Retina (tissue), 1 donor: ENCODE data around the gene LIMCH1.
A peak's percentile ranks its signal among the peaks of the same experiment; 100 is the strongest.
"Not testable (repeated sequence)": the region's sequence is repeated elsewhere in the genome, so short reads cannot be mapped to it uniquely, and the experiment has no call there.

ENCODE experiments used
- DNase-seq: peaks from one replicate; pipeline ENCODE4 v3.0.0-alpha.2; 2016

LIMCH1 gene

DNA sequence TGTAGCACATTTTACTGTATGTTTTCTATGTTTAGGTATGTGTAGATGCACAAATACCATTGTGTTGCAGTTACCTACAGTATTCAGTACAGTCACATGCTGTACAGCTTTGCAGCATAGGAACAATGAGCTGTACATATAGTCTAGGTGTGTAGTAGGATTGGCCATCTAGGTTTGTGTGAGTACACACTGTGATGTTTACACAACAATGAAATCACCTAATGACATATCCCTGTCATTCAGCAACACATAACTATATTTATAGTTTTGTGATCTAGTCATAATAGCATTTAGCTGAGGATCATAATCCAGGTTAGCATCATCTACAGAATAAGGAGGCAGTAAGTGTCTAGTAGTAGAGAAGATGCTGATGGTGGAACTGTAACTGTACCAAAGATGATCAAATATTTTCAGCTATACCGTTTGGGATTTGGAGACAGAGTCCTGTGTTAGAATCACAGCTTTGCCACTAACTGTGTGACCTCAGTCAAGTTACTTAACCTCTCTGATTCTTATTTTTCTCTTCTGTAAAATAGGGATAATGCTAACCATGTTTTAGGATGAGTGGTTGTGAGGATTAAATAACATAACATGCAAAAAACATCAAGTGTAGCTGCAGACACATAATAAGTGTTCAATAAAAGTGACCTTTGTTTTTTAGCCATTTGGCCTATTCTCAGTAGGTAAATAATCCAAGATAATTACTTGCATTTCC, 73.3 kb downstream of the LIMCH1 start:
- no peak for DNase-seq

DNA sequence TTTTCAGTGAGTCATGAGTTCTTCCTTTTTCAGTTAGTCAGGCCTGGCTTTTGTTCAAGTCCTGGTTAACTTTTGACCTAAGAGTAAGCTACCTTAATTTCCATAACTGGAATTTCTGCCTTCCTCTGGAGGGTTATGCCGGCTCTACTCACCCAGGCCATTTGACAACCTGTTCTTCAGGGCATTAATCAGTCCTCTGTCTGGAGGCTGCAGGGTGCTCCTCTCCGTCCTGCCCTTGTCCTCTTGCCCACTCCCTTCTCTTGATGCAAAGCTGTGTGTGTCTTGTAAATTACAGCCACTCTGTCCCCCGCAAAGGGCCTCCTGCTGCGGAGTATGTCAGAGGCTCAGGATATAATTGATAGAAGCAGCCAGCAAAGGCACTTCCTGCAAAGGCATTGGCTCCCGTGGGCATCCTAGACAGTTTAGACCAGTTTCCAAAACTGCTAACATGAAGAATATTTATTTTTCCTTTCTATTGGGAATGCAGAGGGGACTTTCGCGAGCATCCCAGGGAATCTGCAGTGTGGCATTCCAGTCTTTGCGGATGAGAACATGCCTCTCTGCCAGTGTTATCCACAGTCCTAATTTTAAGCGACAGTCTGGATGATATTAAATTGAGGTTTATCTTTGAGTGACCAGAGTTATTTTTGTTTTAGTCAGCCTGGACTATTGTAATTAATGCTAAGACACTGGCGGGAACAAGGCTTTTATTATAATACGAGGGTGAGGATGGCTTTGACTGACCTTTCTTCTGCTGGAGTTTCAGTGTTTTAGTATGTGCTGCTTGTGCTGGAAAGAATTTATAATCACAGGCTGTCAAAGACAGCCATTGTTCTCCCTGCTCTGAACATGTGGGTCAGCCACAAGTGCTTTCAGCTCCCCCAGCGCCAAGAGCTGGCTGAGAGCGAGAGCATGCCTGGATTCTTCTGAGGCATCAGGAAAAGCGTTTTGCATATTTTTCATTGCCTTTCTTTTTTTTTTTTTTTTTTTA, 74.2 kb downstream of the LIMCH1 start:
- peak; percentile 83 for DNase-seq

DNA sequence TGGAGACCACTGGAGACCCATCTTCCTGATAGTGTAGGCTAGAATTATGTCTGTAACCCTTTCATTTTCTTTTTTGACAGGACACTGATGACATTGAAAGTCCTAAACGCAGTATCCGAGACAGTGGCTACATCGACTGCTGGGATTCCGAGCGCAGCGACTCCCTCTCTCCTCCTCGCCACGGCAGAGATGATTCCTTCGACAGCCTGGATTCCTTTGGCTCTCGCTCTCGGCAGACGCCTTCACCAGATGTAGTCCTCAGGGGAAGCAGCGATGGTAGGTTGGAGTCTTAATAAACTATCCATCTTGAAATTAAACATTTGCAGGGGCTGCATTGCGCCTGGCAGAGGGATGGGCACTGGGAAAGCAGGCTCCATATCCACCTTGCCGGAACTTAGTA, 75.4 kb downstream of the LIMCH1 start:
- DNase-seq = peak; percentile 56

DNA sequence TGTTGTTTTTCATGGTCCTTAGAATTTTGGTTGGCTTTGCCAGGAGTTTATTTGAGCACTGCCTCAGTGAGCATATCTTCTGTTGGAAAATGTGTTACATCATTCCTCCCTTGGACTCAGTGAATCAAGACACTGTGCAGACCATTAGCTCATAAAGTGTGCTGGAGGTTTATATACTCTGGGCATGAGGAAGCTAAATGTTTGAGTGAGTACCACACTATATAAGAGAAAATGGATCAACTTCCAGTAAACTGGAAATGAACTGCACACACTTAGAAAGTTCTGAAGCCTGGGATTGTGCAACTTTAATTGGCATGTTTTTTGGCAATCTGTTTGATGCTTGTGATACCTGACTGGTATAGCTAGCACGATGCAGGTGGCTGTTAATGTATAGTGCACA, 75.9 kb downstream of the LIMCH1 start:
- no peak for DNase-seq

DNA sequence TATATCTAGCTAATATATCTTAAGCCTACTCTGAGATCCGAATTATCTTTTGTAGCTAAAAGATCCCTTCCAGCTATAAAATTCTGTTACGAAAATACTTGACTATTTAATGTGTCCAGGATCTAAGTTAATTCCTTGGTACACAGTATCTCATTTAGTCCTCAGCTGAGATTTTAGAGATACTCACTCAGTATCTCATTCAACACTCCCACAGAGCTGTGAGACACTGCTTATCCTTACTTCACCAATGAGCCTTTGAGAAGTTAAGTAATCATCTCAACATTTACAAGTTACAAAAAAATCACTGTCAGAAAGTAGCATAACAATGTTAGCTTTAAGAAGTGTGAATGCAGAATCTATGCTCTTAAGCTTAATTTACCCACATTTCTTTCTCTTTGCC, 76.6 kb downstream of the LIMCH1 start:
- DNase-seq = no peak

DNA sequence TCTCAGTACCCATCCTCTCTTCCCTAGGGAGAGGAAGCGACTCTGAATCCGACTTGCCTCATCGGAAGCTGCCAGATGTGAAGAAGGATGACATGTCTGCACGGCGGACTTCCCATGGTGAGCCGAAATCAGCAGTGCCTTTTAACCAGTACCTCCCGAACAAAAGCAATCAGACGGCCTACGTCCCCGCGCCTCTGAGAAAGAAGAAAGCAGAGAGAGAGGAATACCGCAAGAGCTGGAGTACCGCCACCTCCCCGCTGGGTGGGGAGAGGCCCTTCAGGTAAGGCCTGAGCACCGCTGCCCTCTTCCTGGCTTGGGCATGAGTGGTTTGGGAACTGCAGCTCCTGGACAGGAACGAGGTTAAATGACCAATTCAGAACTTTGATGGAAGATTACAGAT, 81.2 kb downstream of the LIMCH1 start:
- no peak for DNase-seq

DNA sequence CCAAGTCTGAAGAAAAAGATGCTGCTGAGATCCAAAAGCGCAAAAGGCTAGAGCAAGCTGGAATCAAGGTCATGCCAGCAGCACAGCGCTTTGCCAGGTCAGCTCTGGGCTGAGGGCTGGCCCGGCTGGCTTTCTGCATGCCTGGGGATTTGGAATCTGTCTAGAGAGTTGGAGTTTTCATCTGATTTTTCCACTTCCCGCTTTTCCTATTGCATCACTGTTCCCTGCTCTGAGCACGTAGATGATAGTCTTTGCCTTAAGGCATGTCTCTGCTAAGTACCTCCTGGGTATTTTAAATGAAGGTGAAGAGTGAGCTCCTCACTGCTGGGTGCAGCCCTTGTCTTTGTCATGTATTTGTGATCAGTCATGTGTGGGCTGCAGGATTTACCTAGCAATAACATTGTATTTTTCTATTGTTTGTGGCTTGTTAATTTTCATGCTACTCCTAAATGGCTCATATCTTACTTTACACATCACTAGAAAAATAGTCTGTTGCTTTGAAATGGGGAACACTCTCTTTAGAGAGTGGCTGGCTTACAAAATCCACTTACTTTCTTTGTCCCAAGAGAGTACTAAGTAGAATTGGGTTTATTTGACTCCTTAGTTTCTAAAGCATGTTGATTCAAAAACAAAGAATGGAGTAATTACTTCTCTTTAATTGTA, 82.8 kb downstream of the LIMCH1 start:
- DNase-seq = peak; percentile 39

DNA sequence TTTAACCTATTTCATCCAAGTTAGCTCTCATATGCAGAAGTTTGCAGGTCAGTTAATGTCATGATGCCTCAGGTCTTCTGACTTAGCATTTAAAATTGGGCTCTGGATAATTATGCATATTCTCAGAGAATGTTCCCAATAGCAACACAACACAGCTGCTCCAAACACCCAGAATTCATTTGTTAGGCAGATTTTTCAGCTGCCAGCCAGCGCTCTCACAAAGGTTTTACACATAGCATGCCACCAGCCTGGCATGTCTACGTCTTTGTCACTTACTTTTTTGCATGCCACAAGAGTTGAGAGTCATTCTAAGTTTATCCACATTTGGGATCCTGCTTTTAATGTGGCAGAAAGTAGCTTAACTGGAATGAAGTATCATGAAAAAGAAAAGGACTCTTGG, 84.8 kb downstream of the LIMCH1 start:
- no peak for DNase-seq

DNA sequence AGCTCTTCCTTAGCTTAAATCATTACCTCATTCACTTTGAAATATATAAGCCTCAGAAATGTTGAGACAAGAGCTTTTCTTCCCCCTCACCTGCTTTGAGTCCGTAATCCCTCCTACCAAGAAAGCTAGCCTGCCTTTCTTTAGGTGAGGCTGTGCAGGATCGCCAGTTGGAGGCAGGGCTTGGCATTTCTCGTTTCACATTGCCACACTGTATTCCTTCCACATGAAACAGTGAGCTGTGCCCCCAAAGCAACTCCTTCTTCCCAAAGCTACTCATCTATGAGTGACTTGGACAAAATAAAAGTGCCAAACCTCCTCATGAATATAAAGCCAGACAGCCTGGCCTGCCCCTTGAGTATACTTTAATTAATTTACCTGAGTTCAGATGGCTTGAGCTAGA, 86.8 kb downstream of the LIMCH1 start:
- DNase-seq = no peak

DNA sequence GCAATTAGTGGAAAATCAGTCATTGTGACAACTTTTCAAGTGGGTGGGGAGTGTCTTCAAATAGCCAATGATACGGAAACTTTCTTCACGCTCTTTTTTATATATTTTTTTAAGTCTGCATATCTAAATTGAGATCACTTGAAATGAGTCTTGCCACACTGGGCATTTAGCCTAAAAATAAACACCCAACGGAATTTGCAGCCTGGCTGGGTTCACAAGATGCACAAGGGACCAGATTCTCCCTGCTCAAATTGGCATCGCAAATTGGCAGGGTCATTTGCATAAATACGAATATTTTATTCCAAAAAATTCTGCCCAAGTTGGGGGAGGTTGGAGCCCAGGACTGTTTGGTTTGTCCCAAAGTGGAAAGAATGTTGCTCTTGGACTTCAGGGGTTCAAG, 87.6 kb downstream of the LIMCH1 start:
- DNase-seq = no peak

DNA sequence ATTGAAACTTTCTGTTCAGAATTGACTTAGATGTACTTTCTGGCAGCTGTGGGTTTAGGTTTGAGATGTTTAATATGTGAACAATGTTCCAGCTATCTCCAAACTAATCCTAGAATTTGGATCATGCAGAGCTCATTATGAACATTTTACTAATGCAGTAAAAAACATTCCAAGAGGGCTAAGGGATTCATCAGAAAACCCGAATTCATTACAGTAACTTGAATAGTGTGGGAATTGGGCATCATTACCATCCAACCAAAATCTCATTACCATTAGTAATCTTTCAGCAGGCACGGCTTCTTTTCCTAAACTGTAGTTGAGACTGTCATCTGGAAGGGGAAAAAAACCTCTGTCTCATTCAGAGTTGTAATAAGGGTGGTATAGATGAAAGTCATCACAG, 91.0 kb downstream of the LIMCH1 start:
- no peak for DNase-seq

DNA sequence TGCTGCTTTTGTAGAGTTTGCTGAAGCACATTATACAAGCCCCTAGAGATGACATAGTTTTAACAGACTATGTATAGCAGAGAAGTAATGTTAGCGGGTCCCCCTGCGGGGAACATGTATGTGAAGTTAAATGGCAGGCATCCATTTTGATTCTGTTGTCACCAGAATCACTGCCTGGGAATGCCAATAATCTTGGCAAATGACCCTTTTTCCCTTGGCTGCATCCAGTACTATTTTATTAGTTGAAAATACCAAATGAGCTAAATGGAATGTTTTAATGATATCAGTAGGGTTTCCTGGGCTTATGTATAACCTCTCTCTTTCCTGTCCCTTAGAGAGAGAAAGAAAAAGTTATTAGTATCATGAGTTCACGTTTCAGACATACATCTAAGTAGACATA, 93.6 kb downstream of the LIMCH1 start:
- no peak for DNase-seq

DNA sequence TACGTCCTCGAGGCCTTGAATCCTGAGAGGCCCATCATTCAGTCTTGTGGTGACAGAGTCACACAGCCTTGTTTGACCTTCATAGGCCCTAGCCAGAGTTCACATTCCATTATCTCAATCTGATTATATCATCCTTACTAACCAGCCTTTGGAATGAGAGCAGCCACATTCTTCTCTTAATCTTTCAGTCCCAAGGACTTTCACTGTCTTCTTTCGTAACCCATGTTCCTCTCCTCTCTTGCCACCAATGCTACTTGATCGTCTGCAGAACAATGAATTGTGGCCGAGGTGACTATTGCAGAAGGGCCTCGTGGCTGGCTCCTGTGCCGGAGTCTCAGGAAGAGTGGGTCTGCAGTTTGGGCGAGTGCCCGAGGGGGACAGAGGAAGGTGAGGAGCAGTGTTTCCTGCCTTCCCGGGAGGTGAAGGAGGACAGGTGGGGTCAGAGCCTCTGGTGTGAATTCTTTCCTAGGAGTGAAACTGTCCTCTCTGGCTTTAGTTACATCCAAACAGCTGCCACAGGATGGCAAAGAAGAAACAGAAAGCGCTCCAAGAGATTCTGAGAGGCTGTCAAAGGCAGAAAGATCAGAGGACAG, 94.6 kb downstream of the LIMCH1 start:
- no peak for DNase-seq

DNA sequence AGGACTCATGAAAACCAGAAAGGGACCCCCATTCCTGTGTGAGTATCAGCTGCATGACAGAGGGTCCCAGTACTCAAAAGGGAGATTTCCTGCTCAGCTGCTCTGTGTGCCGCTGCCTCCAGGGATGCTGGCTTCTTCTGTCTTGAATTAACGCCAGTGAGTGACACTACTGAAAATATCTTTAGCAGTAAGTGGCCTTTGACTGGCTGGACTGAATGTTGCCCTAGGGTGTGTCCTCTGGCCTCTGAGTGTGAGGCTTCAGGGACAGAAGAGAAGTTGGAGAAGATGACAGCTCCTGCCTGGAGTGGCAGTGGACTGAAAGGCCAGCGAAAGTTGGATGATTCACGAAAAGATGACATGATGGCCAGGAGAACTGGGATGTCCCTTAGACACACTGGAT, 95.4 kb downstream of the LIMCH1 start:
- no peak for DNase-seq

DNA sequence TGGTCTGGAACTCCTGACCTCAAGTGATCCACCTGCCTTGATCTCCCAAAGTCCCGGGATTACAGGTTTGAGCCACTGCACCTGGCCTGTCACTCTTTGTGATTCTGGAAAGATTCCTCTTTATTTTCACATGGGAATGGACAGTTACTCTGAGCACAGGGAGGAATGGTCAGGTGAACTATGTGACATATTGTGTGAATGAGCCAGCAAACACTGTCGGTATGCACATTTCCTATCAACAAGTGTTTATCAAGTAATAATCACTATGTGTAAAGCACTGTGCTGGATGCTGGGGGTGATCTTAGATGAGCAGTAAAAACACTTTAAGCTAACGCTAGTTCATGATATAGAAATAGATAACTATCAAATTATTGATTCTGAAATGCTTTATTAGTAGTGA, 97.5 kb downstream of the LIMCH1 start:
- no peak for DNase-seq

DNA sequence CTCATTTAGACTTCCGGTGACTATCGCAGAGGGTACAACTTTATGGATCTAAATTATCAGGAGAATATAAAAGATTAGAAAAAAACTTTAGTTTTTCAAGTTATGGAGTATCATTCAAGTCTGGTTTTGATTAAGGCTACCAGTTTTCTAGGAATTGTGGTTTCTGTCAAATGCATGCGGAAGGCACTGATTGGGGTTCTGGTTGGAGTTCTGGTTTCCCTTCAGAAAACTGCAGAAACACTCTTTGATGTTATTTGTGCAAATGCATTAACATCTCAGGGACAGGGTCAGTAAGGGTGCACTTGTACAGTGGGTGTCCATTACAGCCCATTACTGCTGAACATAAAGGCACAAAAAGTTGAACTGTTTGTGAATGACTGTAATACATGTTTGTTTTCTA, 100.2 kb downstream of the LIMCH1 start:
- no peak for DNase-seq

DNA sequence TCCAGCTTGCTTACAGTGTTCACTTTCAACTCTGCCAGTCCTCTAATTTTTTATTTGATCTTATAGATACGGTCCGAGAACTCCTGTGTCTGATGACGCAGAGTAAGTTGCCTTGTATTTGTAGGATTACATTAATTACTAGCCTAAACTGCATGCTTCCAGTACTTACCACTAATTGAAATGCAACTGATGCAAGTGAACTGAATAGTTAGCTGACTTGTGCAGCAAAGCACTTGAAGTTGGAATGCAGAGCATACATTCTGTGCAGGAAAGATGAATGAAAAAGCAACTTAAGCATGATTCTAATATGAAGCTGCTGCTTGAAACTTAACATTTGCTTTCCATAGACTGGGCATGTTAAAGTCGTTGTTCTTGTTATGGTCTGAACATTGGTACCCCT, 100.9 kb downstream of the LIMCH1 start:
- DNase-seq = no peak

DNA sequence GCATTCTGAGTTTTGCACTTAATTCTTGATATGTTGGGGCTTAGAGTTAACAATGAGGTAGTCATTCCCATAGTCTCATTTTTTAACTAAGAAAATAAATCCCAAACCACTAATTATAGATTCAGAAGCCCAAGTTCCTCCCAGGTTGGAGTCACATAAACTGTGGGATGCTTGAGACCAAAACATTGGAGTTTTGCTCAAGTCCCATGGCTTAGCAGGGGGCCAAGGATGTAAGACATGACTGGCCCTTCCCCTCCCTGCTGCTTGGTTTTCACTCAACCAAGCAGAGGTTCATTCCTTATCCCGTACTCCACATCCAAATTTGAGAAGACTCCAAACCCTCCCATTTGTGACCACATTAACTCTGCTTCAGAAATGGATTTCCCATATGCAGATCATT, 101.3 kb downstream of the LIMCH1 start:
- DNase-seq = no peak

DNA sequence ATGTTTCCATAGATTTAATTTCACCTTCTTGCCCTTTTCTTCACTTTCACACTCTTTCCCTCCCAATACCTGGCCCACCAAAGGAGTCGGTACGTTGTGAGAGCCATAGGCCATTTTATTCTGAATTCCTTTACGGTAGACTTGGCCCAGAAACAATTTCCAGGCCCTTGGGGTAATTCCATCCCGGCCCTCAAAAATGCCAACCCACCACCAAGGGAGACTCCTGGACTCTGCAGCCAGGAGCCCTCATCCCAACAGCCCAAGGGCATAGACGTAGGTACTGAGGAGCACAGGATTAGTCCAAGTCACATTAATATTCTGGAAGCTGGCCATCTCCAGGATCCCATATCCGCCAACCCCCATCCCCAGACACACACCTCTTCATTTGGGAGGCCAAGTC, 102.9 kb downstream of the LIMCH1 start:
- DNase-seq = no peak

DNA sequence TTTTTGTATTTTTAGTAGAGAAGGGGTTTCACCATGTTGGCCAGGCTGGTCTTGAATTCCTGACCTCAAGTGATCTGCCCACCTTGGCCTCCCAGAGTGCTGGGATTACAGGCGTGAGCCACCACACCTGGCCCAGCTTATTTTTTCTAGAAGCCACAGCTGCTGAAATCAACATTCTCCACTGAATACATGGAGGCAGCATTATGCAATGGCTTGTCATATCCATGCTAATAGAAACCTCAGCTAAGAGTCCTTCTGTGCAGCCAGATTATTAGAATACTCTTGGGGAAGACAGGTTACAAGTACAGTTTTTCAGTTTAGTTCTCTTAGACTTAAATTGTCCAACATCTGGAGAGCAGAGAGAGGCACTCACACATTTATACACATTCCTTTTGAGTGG, 104.8 kb downstream of the LIMCH1 start:
- not testable (repeated sequence) for DNase-seq

DNA sequence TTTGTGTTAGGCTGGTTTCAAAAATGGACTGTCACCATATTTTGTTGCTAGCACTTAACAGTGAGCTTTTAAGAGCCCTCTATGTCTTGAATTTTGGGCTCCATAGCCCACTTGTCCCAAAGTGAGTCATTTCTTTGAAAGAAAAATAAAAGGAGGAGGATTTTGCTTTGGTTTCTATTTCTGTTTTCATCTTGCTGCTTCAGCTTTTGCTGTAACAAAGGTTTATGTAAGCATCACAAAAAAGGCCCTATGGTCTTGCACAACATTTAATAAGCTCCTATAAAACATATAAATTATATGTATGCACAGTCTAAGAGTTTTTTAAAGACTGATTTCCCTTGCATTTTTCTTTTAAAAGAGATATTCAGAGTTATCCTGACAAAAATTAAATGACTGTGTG, 105.4 kb downstream of the LIMCH1 start:
- no peak for DNase-seq

DNA sequence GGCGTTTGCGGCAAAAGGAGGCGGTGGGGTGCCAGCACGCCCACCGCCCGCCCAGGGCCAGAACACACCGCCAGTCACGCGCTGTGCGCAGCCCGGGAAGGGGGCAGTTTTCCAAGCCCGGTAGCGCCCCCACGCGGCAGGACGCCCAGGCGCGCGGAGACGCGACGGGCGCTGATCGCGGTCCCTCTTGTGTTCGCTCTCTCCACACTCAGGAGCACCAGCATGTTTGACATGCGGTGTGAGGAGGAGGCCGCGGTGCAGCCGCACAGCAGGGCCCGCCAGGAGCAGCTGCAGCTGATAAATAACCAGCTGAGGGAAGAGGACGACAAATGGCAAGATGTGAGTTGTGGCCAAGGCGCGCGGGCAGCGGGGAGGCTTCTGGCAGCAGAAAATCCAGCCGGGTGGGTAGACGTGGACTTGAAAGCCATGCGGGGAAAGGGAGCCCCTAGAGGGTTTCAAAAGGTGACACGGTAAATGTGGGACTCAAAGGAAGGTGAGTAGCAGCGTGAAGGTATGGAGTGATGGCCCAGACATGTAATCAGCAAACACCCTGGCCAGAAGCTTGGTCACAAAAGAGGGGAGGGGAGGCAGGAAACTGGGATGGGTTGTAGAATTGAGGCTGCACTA, 106.4 kb downstream of the LIMCH1 start:
- peak; percentile 97 for DNase-seq

DNA sequence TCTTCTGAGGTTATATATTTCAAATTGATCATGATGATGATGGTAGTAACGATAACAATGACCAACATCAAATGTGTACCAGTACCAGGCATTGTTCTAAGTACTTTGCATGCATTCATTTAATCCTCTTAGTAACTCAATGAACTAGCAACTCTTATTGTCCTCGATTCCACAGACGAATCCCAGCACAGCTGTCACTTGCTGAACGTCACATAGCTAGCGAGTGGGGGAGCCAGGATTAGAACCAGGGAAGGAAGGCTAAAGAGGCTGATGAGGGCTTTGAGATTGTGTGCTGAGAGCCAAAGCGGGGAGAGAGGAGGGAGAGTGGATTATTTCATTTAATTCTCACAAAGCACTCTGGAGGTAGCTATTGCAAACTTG, 106.9 kb downstream of the LIMCH1 start:
- DNase-seq = no peak
